Measurements from ENCODE around the gene NEURL1B.

GRCh38 chr5:172667786-172668593, 26.9 kb downstream of the NEURL1B start:
- no peak for TF ChIP-seq POLR2A (IDR thresholded peaks at IDR 0.05)
- TF ChIP-seq CTCF (IDR thresholded peaks at IDR 0.05) = no peak

All from body of pancreas (tissue), 4 donors.